HCT116 (cell line): ENCODE results near the gene C1QTNF3. TPM values are rescaled to one million over a fixed set of nuclear protein-coding genes. Genes with fewer than 3 reads are reported as not detected.

Source experiments
- ATAC-seq: fragments of 200-7000 bp; cut with Tn5 transposase; 2 replicates; pipeline ENCODE4 v1.9.1; 2020; ENCODE audit warnings: mild to moderate bottlenecking, moderate library complexity
- BruUV-seq: library from RNA; stranded (reverse); fragments of 400-500 nt; replicated peaks from 2 replicates; lab custom pipeline; 2021; lab: Mats Ljungman, UMichigan
- CTCF ChIA-PET: fragments of 300-600 bp; sonication (Branson Sonifier 250); formaldehyde crosslinking; loops from one replicate; lab custom pipeline; 2021; ENCODE audit warnings: antibody characterized with exemption; lab: Charles Lee
- POLR2A ChIA-PET: fragments of 300-600, 350-600 bp; sonication (Branson Sonifier 250); formaldehyde crosslinking; loops from one replicate; lab custom pipeline; 2021; ENCODE audit warnings: antibody characterized with exemption; lab: Charles Lee
- RAD21 ChIA-PET, 2 experiments: fragments of 300-600 bp; sonication (Branson Sonifier 250); formaldehyde crosslinking; loops; one replicate each; lab custom pipeline; 2023; ENCODE audit warnings: low total read pairs in 2 of 2; ENCODE audit not compliant: uncharacterized antibody in 2 of 2, unreplicated experiment in 2 of 2, low non-redundant PET in 1 of 2; lab: Charles Lee
- DNase-seq: peaks from one replicate; pipeline ENCODE4 v3.0.0-alpha.2; 2010; ENCODE audit warnings: low read depth, low spot score
- H2AFZ ChIP-seq: fragments of 200-600 bp; shearing (Covaris generic), sonication (generic); 2 replicates; pipeline ENCODE4 v1.6.1; 2017; ENCODE audit warnings: low read depth, mixed run types, mixed read lengths, antibody characterized with exemption, low read length; ENCODE audit not compliant: poor library complexity, severe bottlenecking
- H3K27ac ChIP-seq: 2 replicates; pipeline ENCODE4 v1.5.1; 2012; ENCODE audit warnings: low read depth, low read length
- H3K27me3 ChIP-seq: fragments of 200-600 bp; sonication (generic); 2 replicates; pipeline ENCODE4 v1.6.1; 2016; ENCODE audit warnings: mixed run types, low read length, mixed read lengths; ENCODE audit not compliant: insufficient read depth
- H3K36me3 ChIP-seq, 2 experiments: fragments of 200-500 bp in 1 of 2; fragments of 200-600 bp in 1 of 2; sonication (Bioruptor generic) in 1 of 2; sonication (generic) in 1 of 2; 2 replicates each; pipeline versions ENCODE4 v1.5.1 to v1.6.1; 2014 to 2016; ENCODE audit warnings: low read length in 2 of 2, inconsistent platforms in 1 of 2, mixed read lengths in 1 of 2, mixed run types in 1 of 2; ENCODE audit not compliant: insufficient read depth in 2 of 2, control insufficient read depth in 1 of 2
- H3K4me1 ChIP-seq, 2 experiments: fragments of 200-600 bp in 1 of 2; sonication (generic) in 1 of 2; 2 replicates each; pipeline versions ENCODE4 v1.5.1 to v1.6.1; 2012 to 2017; ENCODE audit warnings: low read length in 2 of 2, inconsistent platforms in 1 of 2, mild to moderate bottlenecking in 1 of 2, mixed read lengths in 1 of 2, mixed run types in 1 of 2, moderate library complexity in 1 of 2; ENCODE audit not compliant: insufficient read depth in 2 of 2, control insufficient read depth in 1 of 2
- H3K4me2 ChIP-seq: fragments of 200-600 bp; sonication (generic); 2 replicates; pipeline ENCODE4 v1.6.1; 2017; ENCODE audit warnings: mixed run types, low read length, mixed read lengths
- H3K4me3 ChIP-seq, 2 experiments: fragments of 200-600 bp in 1 of 2; sonication (generic) in 1 of 2; replicated peaks in 1 of 2; 2 replicates each; pipeline ENCODE4 v1.5.1; 2011 to 2016; ENCODE audit warnings: low read length in 2 of 2, control low read depth in 1 of 2, low read depth in 1 of 2, mild to moderate bottlenecking in 1 of 2, mixed read lengths in 1 of 2, mixed run types in 1 of 2
- H3K79me2 ChIP-seq: fragments of 200-600 bp; sonication (generic); 2 replicates; pipeline ENCODE4 v1.6.1; 2017; ENCODE audit warnings: mild to moderate bottlenecking, mixed run types, low read length, moderate library complexity, mixed read lengths; ENCODE audit not compliant: insufficient read depth
- H3K9ac ChIP-seq: fragments of 200-600 bp; sonication (generic); 2 replicates; pipeline ENCODE4 v1.6.1; 2016; ENCODE audit warnings: low read length, mixed read lengths
- H3K9me2 ChIP-seq: fragments of 200-600 bp; sonication (generic), shearing (Covaris generic); 2 replicates; pipeline ENCODE4 v1.6.1; 2017; ENCODE audit warnings: mixed run types, mild to moderate bottlenecking, moderate library complexity; ENCODE audit not compliant: insufficient read depth
- H3K9me3 ChIP-seq, 2 experiments: fragments of 200-500 bp in 1 of 2; fragments of 200-600 bp in 1 of 2; sonication (Bioruptor generic) in 1 of 2; sonication (generic) in 1 of 2; 2 replicates each; pipeline ENCODE4 v1.6.1; 2014 to 2017; ENCODE audit warnings: low read length in 2 of 2, mixed read lengths in 2 of 2, inconsistent platforms in 1 of 2, low read depth in 1 of 2, mild to moderate bottlenecking in 1 of 2, mixed run types in 1 of 2, moderate library complexity in 1 of 2; ENCODE audit not compliant: control insufficient read depth in 1 of 2, insufficient read depth in 1 of 2
- H4K20me1 ChIP-seq: fragments of 200-600 bp; sonication (generic), shearing (Covaris generic); 2 replicates; pipeline ENCODE4 v1.6.1; 2017; ENCODE audit warnings: mixed run types, mild to moderate bottlenecking, moderate library complexity; ENCODE audit not compliant: insufficient read depth
- CBX3 ChIP-seq: IDR thresholded peaks from 2 replicates; pipeline ENCODE4 v1.6.1; 2012; ENCODE audit warnings: low read depth
- EGR1 ChIP-seq: IDR thresholded peaks from 2 replicates; pipeline ENCODE4 v1.6.1; 2012; ENCODE audit warnings: low read depth
- ELF1 ChIP-seq: IDR thresholded peaks from 2 replicates; pipeline ENCODE4 v1.6.1; 2012; ENCODE audit warnings: low read depth, borderline replicate concordance
- EZH2 ChIP-seq: fragments of 200-600 bp; sonication (generic); IDR thresholded peaks from 2 replicates; pipeline ENCODE4 v1.6.1; 2017; ENCODE audit warnings: antibody characterized with exemption, mixed run types
- EZH2phosphoT487 ChIP-seq: fragments of 200-600 bp; IDR thresholded peaks from 2 replicates; pipeline ENCODE4 v1.6.1; 2018; ENCODE audit warnings: antibody characterized with exemption, borderline replicate concordance
- FOSL1 ChIP-seq: IDR thresholded peaks from 2 replicates; pipeline ENCODE4 v1.6.1; 2012; ENCODE audit warnings: low read depth
- JUND ChIP-seq: IDR thresholded peaks from 2 replicates; pipeline ENCODE4 v1.6.1; 2012
- POLR2A ChIP-seq: IDR thresholded peaks from 2 replicates; pipeline ENCODE4 v1.7.0; 2011; ENCODE audit warnings: borderline replicate concordance; ENCODE audit not compliant: insufficient read depth, insufficient read length; ENCODE audit errors: extremely low read depth
- POLR2AphosphoS5 ChIP-seq: IDR thresholded peaks from 2 replicates; pipeline ENCODE4 v1.6.1; 2011; ENCODE audit warnings: mild to moderate bottlenecking, low read depth, low read length, moderate library complexity
- RAD21 ChIP-seq: IDR thresholded peaks from 2 replicates; pipeline ENCODE4 v1.6.1; 2012; ENCODE audit warnings: low read depth, mild to moderate bottlenecking
- SIN3A ChIP-seq: IDR thresholded peaks from 2 replicates; pipeline ENCODE4 v1.6.1; 2012; ENCODE audit warnings: low read depth
- SP1 ChIP-seq: IDR thresholded peaks from 2 replicates; pipeline ENCODE4 v1.6.1; 2012; ENCODE audit warnings: low read depth
- SRF ChIP-seq: IDR thresholded peaks from 2 replicates; pipeline ENCODE4 v1.6.1; 2012; ENCODE audit warnings: low read depth
- ZFX ChIP-seq: fragments of 450-650 bp; IDR thresholded peaks from 2 replicates; pipeline ENCODE4 v1.6.1; 2017
- ZNF274 ChIP-seq: fragments of 200-500 bp; sonication (Bioruptor generic); IDR thresholded peaks from 2 replicates; pipeline ENCODE4 v1.6.1; 2014; ENCODE audit warnings: mild to moderate bottlenecking, low read depth, low read length, inconsistent platforms
- intact Hi-C: fragments of 100-400 bp; cut with micrococcal nuclease; formaldehyde crosslinking; loops from 2 replicates; pipeline ENCODE4 v1.10.0; 2022
- total RNA-seq: library from RNA; stranded (reverse); gene quantifications from one replicate; pipeline ENCODE4 v1.2.1, GENCODE V29; 2021; ENCODE audit not compliant: unreplicated experiment
- TF ChIP-seq, protein P1 (sequence below): IDR thresholded peaks from 2 replicates; pipeline ENCODE4 v1.6.1; 2012; ENCODE audit warnings: low read depth
- TF ChIP-seq, protein P2 (sequence below): IDR thresholded peaks from 2 replicates; pipeline ENCODE4 v1.6.1; 2012
- TF ChIP-seq, protein P3 (sequence below): IDR thresholded peaks from 2 replicates; pipeline ENCODE4 v1.6.1; 2011; ENCODE audit warnings: mild to moderate bottlenecking, low read length, moderate library complexity; ENCODE audit not compliant: insufficient replicate concordance; ENCODE audit errors: extremely low read depth
- TF ChIP-seq, protein P4 (sequence below): IDR thresholded peaks from 2 replicates; pipeline ENCODE4 v1.6.1; 2012

C1QTNF3 gene
- total RNA-seq, 1 experiment from 2014 or later, result 2.6 TPM

DNA sequence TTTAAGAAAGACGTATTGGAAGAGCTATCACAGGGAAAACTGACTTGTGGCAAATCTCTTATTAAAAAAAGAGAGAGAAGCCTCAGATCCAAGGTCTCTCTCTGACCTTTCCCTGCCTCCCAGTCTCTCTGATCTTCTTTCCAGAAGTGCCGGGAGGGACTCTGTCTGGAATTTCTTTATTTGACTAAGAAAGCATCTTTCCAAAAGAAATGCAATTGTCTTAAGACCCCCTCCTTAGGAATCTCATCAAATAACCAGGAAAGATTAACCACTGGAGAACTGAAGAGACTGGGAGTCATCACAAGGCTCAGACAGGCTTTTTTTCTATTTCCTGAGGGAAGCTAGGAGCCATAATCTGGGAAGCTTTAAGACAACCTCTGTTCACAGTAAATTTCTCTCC lies 4.6 kb downstream of the C1QTNF3 start:
- CTCF ChIA-PET, result no interaction called here

More for the DNA sequence above, 4.6 kb downstream of the C1QTNF3 start:
- Histone ChIP-seq H3K9me2 (no peaks in the 10 kb centered on the region), H3K9me3 (no peaks in the 10 kb centered on the region), H3K9ac (no peak overlapping the region), H3K4me3 (no peak overlapping the region), H3K4me2 (no peak overlapping the region), H3K79me2 (no peaks in the 10 kb centered on the region), H3K36me3 (no peaks in the 10 kb centered on the region), H3K27ac (no peak overlapping the region), H3K4me1 (no peaks in the 10 kb centered on the region), H4K20me1 (no peaks in the 10 kb centered on the region; the same call in 1 of the 2 replicates), H2AFZ (no peak overlapping the region), H3K27me3 (no peaks in the 10 kb centered on the region)
- DNase-seq (no peak), ATAC-seq (no peak)
- BruUV-seq, result no TSS peak
- RAD21 ChIA-PET, result no interaction called here
- no peak for TF ChIP-seq EZH2
- TF ChIP-seq, protein P1, sequence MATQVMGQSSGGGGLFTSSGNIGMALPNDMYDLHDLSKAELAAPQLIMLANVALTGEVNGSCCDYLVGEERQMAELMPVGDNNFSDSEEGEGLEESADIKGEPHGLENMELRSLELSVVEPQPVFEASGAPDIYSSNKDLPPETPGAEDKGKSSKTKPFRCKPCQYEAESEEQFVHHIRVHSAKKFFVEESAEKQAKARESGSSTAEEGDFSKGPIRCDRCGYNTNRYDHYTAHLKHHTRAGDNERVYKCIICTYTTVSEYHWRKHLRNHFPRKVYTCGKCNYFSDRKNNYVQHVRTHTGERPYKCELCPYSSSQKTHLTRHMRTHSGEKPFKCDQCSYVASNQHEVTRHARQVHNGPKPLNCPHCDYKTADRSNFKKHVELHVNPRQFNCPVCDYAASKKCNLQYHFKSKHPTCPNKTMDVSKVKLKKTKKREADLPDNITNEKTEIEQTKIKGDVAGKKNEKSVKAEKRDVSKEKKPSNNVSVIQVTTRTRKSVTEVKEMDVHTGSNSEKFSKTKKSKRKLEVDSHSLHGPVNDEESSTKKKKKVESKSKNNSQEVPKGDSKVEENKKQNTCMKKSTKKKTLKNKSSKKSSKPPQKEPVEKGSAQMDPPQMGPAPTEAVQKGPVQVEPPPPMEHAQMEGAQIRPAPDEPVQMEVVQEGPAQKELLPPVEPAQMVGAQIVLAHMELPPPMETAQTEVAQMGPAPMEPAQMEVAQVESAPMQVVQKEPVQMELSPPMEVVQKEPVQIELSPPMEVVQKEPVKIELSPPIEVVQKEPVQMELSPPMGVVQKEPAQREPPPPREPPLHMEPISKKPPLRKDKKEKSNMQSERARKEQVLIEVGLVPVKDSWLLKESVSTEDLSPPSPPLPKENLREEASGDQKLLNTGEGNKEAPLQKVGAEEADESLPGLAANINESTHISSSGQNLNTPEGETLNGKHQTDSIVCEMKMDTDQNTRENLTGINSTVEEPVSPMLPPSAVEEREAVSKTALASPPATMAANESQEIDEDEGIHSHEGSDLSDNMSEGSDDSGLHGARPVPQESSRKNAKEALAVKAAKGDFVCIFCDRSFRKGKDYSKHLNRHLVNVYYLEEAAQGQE, result no peak
- no peak for TF ChIP-seq EZH2phosphoT487
- TF ChIP-seq, protein P2, sequence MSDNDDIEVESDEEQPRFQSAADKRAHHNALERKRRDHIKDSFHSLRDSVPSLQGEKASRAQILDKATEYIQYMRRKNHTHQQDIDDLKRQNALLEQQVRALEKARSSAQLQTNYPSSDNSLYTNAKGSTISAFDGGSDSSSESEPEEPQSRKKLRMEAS, result no peak
- no peak for TF ChIP-seq SRF
- no peak for TF ChIP-seq RAD21
- no peak for TF ChIP-seq ZNF274
- no peak for TF ChIP-seq SIN3A
- TF ChIP-seq, protein P3, sequence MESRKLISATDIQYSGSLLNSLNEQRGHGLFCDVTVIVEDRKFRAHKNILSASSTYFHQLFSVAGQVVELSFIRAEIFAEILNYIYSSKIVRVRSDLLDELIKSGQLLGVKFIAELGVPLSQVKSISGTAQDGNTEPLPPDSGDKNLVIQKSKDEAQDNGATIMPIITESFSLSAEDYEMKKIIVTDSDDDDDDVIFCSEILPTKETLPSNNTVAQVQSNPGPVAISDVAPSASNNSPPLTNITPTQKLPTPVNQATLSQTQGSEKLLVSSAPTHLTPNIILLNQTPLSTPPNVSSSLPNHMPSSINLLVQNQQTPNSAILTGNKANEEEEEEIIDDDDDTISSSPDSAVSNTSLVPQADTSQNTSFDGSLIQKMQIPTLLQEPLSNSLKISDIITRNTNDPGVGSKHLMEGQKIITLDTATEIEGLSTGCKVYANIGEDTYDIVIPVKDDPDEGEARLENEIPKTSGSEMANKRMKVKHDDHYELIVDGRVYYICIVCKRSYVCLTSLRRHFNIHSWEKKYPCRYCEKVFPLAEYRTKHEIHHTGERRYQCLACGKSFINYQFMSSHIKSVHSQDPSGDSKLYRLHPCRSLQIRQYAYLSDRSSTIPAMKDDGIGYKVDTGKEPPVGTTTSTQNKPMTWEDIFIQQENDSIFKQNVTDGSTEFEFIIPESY, result no peak
- no peak for TF ChIP-seq ZFX
- TF ChIP-seq CBX3, result no peak
- TF ChIP-seq, protein P4, sequence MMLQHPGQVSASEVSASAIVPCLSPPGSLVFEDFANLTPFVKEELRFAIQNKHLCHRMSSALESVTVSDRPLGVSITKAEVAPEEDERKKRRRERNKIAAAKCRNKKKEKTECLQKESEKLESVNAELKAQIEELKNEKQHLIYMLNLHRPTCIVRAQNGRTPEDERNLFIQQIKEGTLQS, result no peak
- TF ChIP-seq POLR2A, result no peak
- no peak for TF ChIP-seq SP1
- TF ChIP-seq POLR2AphosphoS5, result no peak
- TF ChIP-seq FOSL1, result no peak
- no peak for TF ChIP-seq JUND
- TF ChIP-seq EGR1, result no peak
- TF ChIP-seq ELF1, result no peak
- POLR2A ChIA-PET, result no interaction called here
- intact Hi-C loops, result no loop called here
